NT2/D1 (cell line): ENCODE results near the gene TENT4B.

Source experiments
- YY1 ChIP-seq: IDR thresholded peaks from 2 replicates; pipeline ENCODE4 v1.6.1; 2011; ENCODE audit not compliant: insufficient read length, insufficient read depth
- ZNF274 ChIP-seq: IDR thresholded peaks from 2 replicates; pipeline ENCODE4 v1.6.1; 2011; ENCODE audit warnings: mild to moderate bottlenecking, low read depth, low read length

DNA sequence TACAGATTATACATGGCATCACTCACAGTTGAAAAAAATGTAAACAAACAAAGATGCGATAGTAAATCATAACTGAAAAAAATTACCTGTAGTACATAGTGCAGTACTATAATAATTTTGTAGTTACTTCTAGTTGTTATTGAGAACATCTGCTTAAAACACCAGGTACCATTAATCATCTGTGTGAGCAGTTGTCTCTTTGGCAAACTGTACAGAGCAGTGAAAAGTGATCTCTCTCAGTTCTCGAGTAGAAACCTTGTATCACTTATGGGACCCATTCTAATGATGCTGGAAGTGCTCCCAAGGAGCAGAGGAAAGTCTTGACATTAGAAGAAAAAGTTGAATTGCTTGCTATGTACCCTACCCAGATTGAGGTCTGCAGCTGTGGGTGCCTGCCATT is 8.9 kb upstream of the TENT4B start:
- TF ChIP-seq ZNF274: no peak
- TF ChIP-seq YY1: no peak
